Fibroblast of lung (primary cell): ENCODE results near the gene ABCC9.

Source experiments
- CTCF ChIP-seq, 2 donors: IDR thresholded peaks in 1 of 2; conservative IDR thresholded peaks in 1 of 2; 1 replicate in 1 of 2; 2 replicates in 1 of 2; pipeline ENCODE4 v1.5.1; 2011 to 2012; ENCODE audit warnings: low read length in 2 of 2, control low read depth in 1 of 2, inconsistent platforms in 1 of 2, low read depth in 1 of 2, mild to moderate bottlenecking in 1 of 2
- EZH2 ChIP-seq: IDR thresholded peaks from 2 replicates; pipeline ENCODE4 v1.5.1; 2012; ENCODE audit warnings: low read length, control low read depth, mild to moderate bottlenecking; ENCODE audit errors: missing control alignments

GRCh38 chr12:21826618-21826910, 114.7 kb downstream of the ABCC9 start:
- no peak for TF ChIP-seq CTCF (conservative IDR thresholded peaks at IDR 0.05 in 1 of 2, IDR thresholded peaks at IDR 0.05 in 1 of 2; ENCODE audit: low read depth in 1 of 2, low read length in 2 of 2)
- TF ChIP-seq EZH2, result no peak
